ENCODE results near the gene PTPRD.
"Not testable (repeated sequence)": the region's sequence is repeated elsewhere in the genome, so short reads cannot be mapped to it uniquely, and the experiment has no call there.

The PTPRD gene

GRCh38 chr9:8980496-8981013 is 1632.2 kb downstream of the PTPRD start:
- no peak overlapping the region for H3K4me3 ChIP-seq (ENCODE audit: low read length)
- no peak for TF ChIP-seq ZNF274 (IDR thresholded peaks at IDR 0.05; ENCODE audit: low read depth, low read length)

- no peak for TF ChIP-seq ZNF274 (IDR thresholded peaks at IDR 0.05; ENCODE audit: low read depth, low read length)
Measured at GRCh38 chr9:8978334-8978733, 1634.5 kb downstream of the PTPRD start.

GRCh38 chr9:8968350-8968749 is 1644.5 kb downstream of the PTPRD start:
- H3K4me3 ChIP-seq (ENCODE audit: low read length), result not testable (repeated sequence)

More at GRCh38 chr9:8978334-8978733, 1634.5 kb downstream of the PTPRD start:
- H3K4me3 ChIP-seq (ENCODE audit: low read length), result no peak overlapping the region

- H3K4me3 ChIP-seq (ENCODE audit: low read length), result no peak overlapping the region
- no peak for TF ChIP-seq ZNF274 (IDR thresholded peaks at IDR 0.05; ENCODE audit: low read depth, low read length)
Measured at GRCh38 chr9:8963885-8964284, 1648.9 kb downstream of the PTPRD start.

GRCh38 chr9:8962084-8962483 is 1650.7 kb downstream of the PTPRD start:
- no peak for TF ChIP-seq ZNF274 (IDR thresholded peaks at IDR 0.05; ENCODE audit: low read depth, low read length)
- H3K4me3 ChIP-seq (ENCODE audit: low read length), result no peak overlapping the region

GRCh38 chr9:8961186-8961851 is 1651.5 kb downstream of the PTPRD start:
- TF ChIP-seq ZNF274 (IDR thresholded peaks at IDR 0.05; ENCODE audit: low read depth, low read length), result no peak
- H3K4me3 ChIP-seq (ENCODE audit: low read length), result no peak overlapping the region

- no peak for TF ChIP-seq ZNF274 (IDR thresholded peaks at IDR 0.05; ENCODE audit: low read depth, low read length)
- H3K4me3 ChIP-seq (ENCODE audit: low read length), result no peak overlapping the region
Measured at GRCh38 chr9:8960254-8960653, 1652.5 kb downstream of the PTPRD start.

- no peak for TF ChIP-seq ZNF274 (IDR thresholded peaks at IDR 0.05; ENCODE audit: low read depth, low read length)
- no peak overlapping the region for H3K4me3 ChIP-seq (ENCODE audit: low read length)
Measured at GRCh38 chr9:8958358-8958757, 1654.4 kb downstream of the PTPRD start.

- H3K4me3 ChIP-seq (ENCODE audit: low read length), result no peak overlapping the region
- no peak for TF ChIP-seq ZNF274 (IDR thresholded peaks at IDR 0.05; ENCODE audit: low read depth, low read length)
Measured at GRCh38 chr9:8955315-8955714, 1657.5 kb downstream of the PTPRD start.

GRCh38 chr9:8946461-8946860 is 1666.3 kb downstream of the PTPRD start:
- no peak overlapping the region for H3K4me3 ChIP-seq (ENCODE audit: low read length)
- no peak for TF ChIP-seq ZNF274 (IDR thresholded peaks at IDR 0.05; ENCODE audit: low read depth, low read length)

- no peak for TF ChIP-seq ZNF274 (IDR thresholded peaks at IDR 0.05; ENCODE audit: low read depth, low read length)
- H3K4me3 ChIP-seq (ENCODE audit: low read length), result no peak overlapping the region
Measured at GRCh38 chr9:8943392-8943791, 1669.4 kb downstream of the PTPRD start.

GRCh38 chr9:8940650-8941049 is 1672.2 kb downstream of the PTPRD start:
- no peak for TF ChIP-seq ZNF274 (IDR thresholded peaks at IDR 0.05; ENCODE audit: low read depth, low read length)
- H3K4me3 ChIP-seq (ENCODE audit: low read length), result no peak overlapping the region

GRCh38 chr9:8926461-8926860 is 1686.3 kb downstream of the PTPRD start:
- no peak for TF ChIP-seq ZNF274 (IDR thresholded peaks at IDR 0.05; ENCODE audit: low read depth, low read length)
- no peak overlapping the region for H3K4me3 ChIP-seq (ENCODE audit: low read length)

GRCh38 chr9:8924562-8924961 is 1688.2 kb downstream of the PTPRD start:
- no peak for TF ChIP-seq ZNF274 (IDR thresholded peaks at IDR 0.05; ENCODE audit: low read depth, low read length)
- no peak overlapping the region for H3K4me3 ChIP-seq (ENCODE audit: low read length)

- not testable (repeated sequence) for H3K4me3 ChIP-seq (ENCODE audit: low read length)
Measured at GRCh38 chr9:8920478-8921183, 1692.2 kb downstream of the PTPRD start.

All from GM08714 (cell line).